ENCODE data around the gene MTCP1.
A peak's percentile ranks its signal among the peaks of the same experiment; 100 is the strongest.

The MTCP1 gene

GRCh38 chrX:155054255-155054654 is 16.7 kb downstream of the MTCP1 start:
- no peak for DNase-seq (ENCODE audit: low read depth, low spot score)

GRCh38 chrX:155053656-155054055 is 17.3 kb downstream of the MTCP1 start:
- no peak for DNase-seq (ENCODE audit: low read depth, low spot score)

GRCh38 chrX:155052738-155053498 is 18.0 kb downstream of the MTCP1 start:
- DNase-seq (ENCODE audit: low read depth, low spot score): no peak

GRCh38 chrX:155048977-155049619 is 21.8 kb downstream of the MTCP1 start:
- DNase-seq (ENCODE audit: low read depth, low spot score): no peak

- no peak for DNase-seq (ENCODE audit: low read depth, low spot score)
Observed at GRCh38 chrX:155046811-155047528, 24.0 kb downstream of the MTCP1 start.

GRCh38 chrX:155046129-155046810 is 24.7 kb downstream of the MTCP1 start:
- no peak for DNase-seq (ENCODE audit: low read depth, low spot score)

- no peak for DNase-seq (ENCODE audit: low read depth, low spot score)
Observed at GRCh38 chrX:155035688-155036087, 35.2 kb downstream of the MTCP1 start.

- no peak for DNase-seq (ENCODE audit: low read depth, low spot score)
Observed at GRCh38 chrX:155031657-155032056, 39.3 kb downstream of the MTCP1 start.

- DNase-seq (ENCODE audit: low read depth, low spot score): no peak
Observed at GRCh38 chrX:155028877-155029291, 42.1 kb downstream of the MTCP1 start.

- DNase-seq (ENCODE audit: low read depth, low spot score): no peak
Observed at GRCh38 chrX:155028129-155028528, 42.8 kb downstream of the MTCP1 start.

GRCh38 chrX:155027509-155028066 is 43.3 kb downstream of the MTCP1 start:
- DNase-seq (ENCODE audit: low read depth, low spot score): no peak

- DNase-seq (ENCODE audit: low read depth, low spot score): peak; percentile 78
Observed at GRCh38 chrX:155026727-155027508, 44.0 kb downstream of the MTCP1 start, which contains the start of gene FUNDC2. FUNDC2 (plus strand) TSS chrX:155026844; CDS start chrX:155026939, 95 bp downstream.

- no peak for DNase-seq (ENCODE audit: low read depth, low spot score)
Observed at GRCh38 chrX:155026420-155026726, 44.6 kb downstream of the MTCP1 start.

GRCh38 chrX:155023907-155024833 is 46.8 kb downstream of the MTCP1 start:
- no peak for DNase-seq (ENCODE audit: low read depth, low spot score)

GRCh38 chrX:155022585-155022984 is 48.4 kb downstream of the MTCP1 start, which contains the start of gene F8:
F8 (minus strand) TSS chrX:155022723; CDS start chrX:155022552, 171 bp downstream.
- no peak for DNase-seq (ENCODE audit: low read depth, low spot score)

- DNase-seq (ENCODE audit: low read depth, low spot score): no peak
Observed at GRCh38 chrX:155020591-155020990, 50.3 kb downstream of the MTCP1 start.
